Fibroblast of the conjunctiva (primary cell): Measurements from ENCODE around the gene CFHR5.
"Not testable (repeated sequence)": the region's sequence is repeated elsewhere in the genome, so short reads cannot be mapped to it uniquely, and the experiment has no call there.

Experiments used
- DNase-seq: peaks from one replicate; pipeline ENCODE4 v3.0.0-alpha.2; 2010; ENCODE audit warnings: low read depth

Gene CFHR5

GRCh38 chr1:196977278-196977677 lies at the start of gene CFHR5:
Gene CFHR5, plus strand, starts transcription at chr1:196977556. Its CDS starts 109 bp downstream, at chr1:196977665.
- DNase-seq, result no peak

GRCh38 chr1:196932853-196933252 lies 44.5 kb upstream of the CFHR5 start:
- DNase-seq, result not testable (repeated sequence)

- DNase-seq, result no peak
Measured at GRCh38 chr1:196933531-196934189, 43.7 kb upstream of the CFHR5 start.

- not testable (repeated sequence) for DNase-seq
Measured at GRCh38 chr1:196941474-196941873, 35.9 kb upstream of the CFHR5 start.

GRCh38 chr1:196943568-196943967 lies 33.8 kb upstream of the CFHR5 start, which contains the start of gene CFHR2:
Gene CFHR2, plus strand, starts transcription at chr1:196943738. Its CDS starts 143 bp downstream, at chr1:196943881.
- DNase-seq, result not testable (repeated sequence)

DNA sequence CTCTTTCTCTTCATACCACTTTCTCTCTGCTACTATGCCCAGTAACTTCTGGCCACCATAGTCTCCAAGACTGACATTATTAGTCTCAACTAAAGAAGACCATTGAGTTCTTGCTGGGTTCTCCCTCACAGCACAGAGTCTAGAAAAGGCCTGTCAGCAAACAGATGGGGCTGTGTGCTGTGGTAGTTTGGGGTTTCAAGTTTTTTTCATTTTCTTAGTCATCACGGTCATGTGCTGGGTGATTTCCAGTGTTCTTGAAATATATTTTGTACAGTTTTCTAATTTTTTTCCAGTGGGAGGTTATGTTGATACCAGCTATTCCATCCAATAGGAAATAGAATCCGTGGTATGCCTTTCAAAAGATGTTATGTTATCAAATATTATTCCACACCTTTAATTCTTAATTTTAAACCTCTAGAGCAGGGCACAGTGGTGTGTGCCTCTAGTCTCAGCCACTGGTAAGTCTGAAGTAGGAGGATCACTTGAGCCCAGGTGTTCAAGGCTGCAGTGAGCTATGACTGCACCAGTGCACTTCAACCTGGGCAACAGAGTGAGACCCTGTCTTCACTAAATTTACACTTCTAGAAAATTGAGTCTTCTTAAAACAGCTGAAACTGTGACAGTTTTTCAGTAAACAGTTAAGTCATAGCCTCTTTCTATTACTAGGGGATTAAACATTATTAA lies 25.5 kb upstream of the CFHR5 start:
- DNase-seq, result no peak

DNA sequence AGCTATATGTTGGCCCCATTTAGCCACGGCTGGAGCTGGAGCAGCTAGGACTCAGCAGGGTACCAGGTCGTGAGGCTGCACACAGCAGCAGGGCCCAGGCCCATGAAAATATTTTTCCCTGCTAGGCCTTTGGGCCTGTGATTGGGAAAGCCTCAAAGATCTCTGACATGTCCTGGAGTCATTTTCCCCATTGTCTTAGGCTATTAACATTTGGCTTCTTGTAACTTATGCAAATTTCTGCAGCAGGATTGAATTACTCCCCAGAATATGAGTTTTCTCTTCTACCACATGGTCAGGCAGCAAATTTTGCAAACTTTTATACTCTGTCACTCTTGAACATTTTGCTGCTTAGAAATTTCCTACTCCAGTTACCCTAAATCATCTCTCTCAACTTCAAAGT lies 22.6 kb upstream of the CFHR5 start:
- DNase-seq, result no peak

- no peak for DNase-seq
Measured at GRCh38 chr1:196955926-196956325, 21.4 kb upstream of the CFHR5 start.

- no peak for DNase-seq
Measured at GRCh38 chr1:196960854-196961253, 16.5 kb upstream of the CFHR5 start.

- DNase-seq, result no peak
Measured at GRCh38 chr1:196970182-196970581, 7.2 kb upstream of the CFHR5 start.

GRCh38 chr1:196976278-196976677 lies 1.1 kb upstream of the CFHR5 start:
- DNase-seq, result no peak

GRCh38 chr1:196980859-196981258 lies 3.5 kb downstream of the CFHR5 start:
- DNase-seq, result no peak

DNA sequence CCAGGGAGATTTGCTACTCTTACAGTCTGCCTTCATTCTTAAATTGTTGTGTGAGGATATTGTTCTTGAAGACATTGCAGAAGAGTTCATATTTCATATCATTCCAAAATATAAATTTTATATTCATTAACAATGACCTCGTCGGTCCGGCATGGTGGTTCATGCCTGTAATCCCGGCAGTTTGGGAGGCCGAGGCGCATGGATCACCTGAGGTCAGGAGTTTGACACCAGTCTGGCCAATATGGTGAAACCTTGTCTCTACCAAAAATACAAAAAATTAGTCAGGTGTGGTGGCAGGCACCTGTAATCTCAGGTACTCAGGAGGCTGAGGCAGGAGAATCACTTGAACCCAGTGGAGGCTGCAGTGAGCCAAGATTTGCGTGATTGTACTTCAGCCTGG lies 4.9 kb downstream of the CFHR5 start:
- DNase-seq, result not testable (repeated sequence)

- not testable (repeated sequence) for DNase-seq
Measured at GRCh38 chr1:196991919-196992651, 14.7 kb downstream of the CFHR5 start.

- DNase-seq, result no peak
Measured at GRCh38 chr1:196993916-196994315, 16.6 kb downstream of the CFHR5 start.

- peak; percentile 55 for DNase-seq
Measured at GRCh38 chr1:196997423-196997822, 20.1 kb downstream of the CFHR5 start.

- no peak for DNase-seq
Measured at GRCh38 chr1:197001828-197002227, 24.5 kb downstream of the CFHR5 start.

- no peak for DNase-seq
Measured at GRCh38 chr1:197003132-197003531, 25.8 kb downstream of the CFHR5 start.

GRCh38 chr1:197008861-197009260 lies 31.5 kb downstream of the CFHR5 start:
- no peak for DNase-seq

DNA sequence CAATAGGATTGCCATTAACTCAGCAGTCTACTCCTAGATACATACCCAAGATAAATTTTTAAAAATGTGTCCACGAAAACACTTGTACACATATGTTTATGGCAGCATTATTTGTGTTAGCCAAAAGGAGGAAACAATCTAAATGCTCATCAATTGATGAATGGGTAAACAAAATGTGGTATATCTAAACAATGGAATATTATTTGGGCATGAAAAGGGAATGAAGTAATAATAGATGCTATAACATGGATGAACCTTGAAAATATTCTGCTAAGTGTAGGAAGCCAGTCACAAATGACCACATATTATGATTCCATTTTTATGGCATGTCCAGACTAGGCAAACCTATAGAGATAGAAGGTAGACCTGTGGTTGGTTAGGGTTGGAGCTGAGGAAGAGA lies 34.3 kb downstream of the CFHR5 start:
- DNase-seq, result no peak

- no peak for DNase-seq
Measured at GRCh38 chr1:197013234-197013633, 35.9 kb downstream of the CFHR5 start.

GRCh38 chr1:197016751-197017150 lies 39.4 kb downstream of the CFHR5 start:
- DNase-seq, result no peak

DNA sequence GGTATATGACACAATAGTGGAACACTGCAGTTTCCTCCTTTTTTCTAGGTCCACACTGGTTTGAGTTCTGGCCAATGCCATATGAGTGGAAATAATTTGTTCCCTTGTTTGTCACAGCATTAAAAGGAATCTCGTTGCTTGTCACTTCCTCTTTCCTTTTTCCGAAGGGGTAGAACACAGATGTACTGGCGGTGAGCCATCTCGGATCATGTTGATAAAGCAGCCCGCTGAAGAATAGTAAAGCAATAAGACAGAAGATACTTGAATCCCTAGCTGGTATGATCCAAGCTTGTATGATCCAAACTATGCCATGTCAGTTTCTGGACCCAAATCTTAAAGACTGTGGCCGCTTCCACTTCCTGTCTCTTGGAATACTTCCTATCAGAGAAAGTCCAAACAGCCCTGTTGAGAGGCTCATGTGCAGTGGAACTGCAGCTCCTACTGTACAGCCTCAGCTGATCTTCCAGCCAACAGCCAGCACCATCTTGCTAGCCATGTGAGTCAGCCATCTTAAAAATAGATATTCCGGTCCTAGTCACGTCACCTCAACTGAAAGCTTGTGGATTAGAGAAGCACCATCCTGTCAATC lies 40.3 kb downstream of the CFHR5 start:
- DNase-seq, result no peak
